H9 (cell line): ENCODE results near the gene ARID2. TPM values are rescaled to one million over a fixed set of nuclear protein-coding genes. Genes with fewer than 3 reads are reported as not detected.

Source experiments
- DNase-seq: peaks from one replicate; pipeline ENCODE4 v3.0.0-alpha.2; 2017
- H2AFZ ChIP-seq: one replicate; pipeline ENCODE4 v1.6.1; 2013; ENCODE audit warnings: mild to moderate bottlenecking, low read length, control low read depth, moderate library complexity
- H2AK5ac ChIP-seq: 2 replicates; pipeline ENCODE4 v1.6.1; 2013; ENCODE audit warnings: low read length, control low read depth, mixed read lengths; ENCODE audit not compliant: insufficient read length
- H2BK120ac ChIP-seq: one replicate; pipeline ENCODE4 v1.6.1; 2013; ENCODE audit warnings: low read depth, mild to moderate bottlenecking, low read length, control low read depth, inconsistent platforms; ENCODE audit not compliant: poor library complexity, severe bottlenecking
- H2BK12ac ChIP-seq: 2 replicates; pipeline ENCODE4 v1.6.1; 2013; ENCODE audit warnings: low read length, control low read depth, mixed read lengths, low read depth; ENCODE audit not compliant: insufficient read length
- H2BK15ac ChIP-seq: 2 replicates; pipeline ENCODE4 v1.6.1; 2013; ENCODE audit warnings: low read depth, low read length, control low read depth
- H2BK20ac ChIP-seq: one replicate; pipeline ENCODE4 v1.6.1; 2013; ENCODE audit warnings: low read depth, mild to moderate bottlenecking, low read length, control low read depth, inconsistent platforms; ENCODE audit not compliant: poor library complexity, severe bottlenecking
- H2BK5ac ChIP-seq: 2 replicates; pipeline ENCODE4 v1.6.1; 2013; ENCODE audit warnings: low read length, control low read depth, mixed read lengths; ENCODE audit not compliant: insufficient read length
- H3K14ac ChIP-seq: 2 replicates; pipeline ENCODE4 v1.6.1; 2013; ENCODE audit warnings: low read length, control low read depth; ENCODE audit not compliant: insufficient read depth
- H3K18ac ChIP-seq: 2 replicates; pipeline ENCODE4 v1.6.1; 2013; ENCODE audit warnings: low read depth, mild to moderate bottlenecking, mixed read lengths, low read length, control low read depth; ENCODE audit not compliant: insufficient read length
- H3K23ac ChIP-seq: 2 replicates; pipeline ENCODE4 v1.6.1; 2013; ENCODE audit warnings: low read length, control low read depth, mixed read lengths, low read depth; ENCODE audit not compliant: insufficient read length
- H3K23me2 ChIP-seq: 2 replicates; pipeline ENCODE4 v1.6.1; 2013; ENCODE audit warnings: low read depth, mild to moderate bottlenecking, mixed read lengths, low read length, control low read depth; ENCODE audit not compliant: insufficient read length, poor library complexity, severe bottlenecking
- H3K27ac ChIP-seq: 2 replicates; pipeline ENCODE4 v1.5.1; 2013; ENCODE audit warnings: low read length, control low read depth, mixed read lengths, low read depth; ENCODE audit not compliant: insufficient read length
- H3K27me3 ChIP-seq: 2 replicates; pipeline ENCODE4 v1.6.1; 2013; ENCODE audit warnings: low read length, control low read depth, inconsistent platforms; ENCODE audit not compliant: insufficient read depth
- H3K4ac ChIP-seq: 2 replicates; pipeline ENCODE4 v1.6.1; 2013; ENCODE audit warnings: low read depth, mild to moderate bottlenecking, control low read depth, inconsistent platforms, low read length, moderate library complexity
- H3K4me1 ChIP-seq: 2 replicates; pipeline ENCODE4 v1.6.1; 2013; ENCODE audit warnings: low read length, control low read depth, inconsistent platforms; ENCODE audit not compliant: insufficient read depth
- H3K4me2 ChIP-seq: 2 replicates; pipeline ENCODE4 v1.6.1; 2013; ENCODE audit warnings: low read length, control low read depth, mixed read lengths; ENCODE audit not compliant: insufficient read length, insufficient read depth
- H3K56ac ChIP-seq: 2 replicates; pipeline ENCODE4 v1.6.1; 2013; ENCODE audit warnings: low read depth, mild to moderate bottlenecking, mixed read lengths, low read length, control low read depth; ENCODE audit not compliant: insufficient read length
- H3K79me1 ChIP-seq: 2 replicates; pipeline ENCODE4 v1.6.1; 2013; ENCODE audit warnings: low read depth, mild to moderate bottlenecking, moderate library complexity, low read length, control low read depth, inconsistent platforms; ENCODE audit not compliant: insufficient read depth, poor library complexity, severe bottlenecking
- H3K79me2 ChIP-seq: 2 replicates; pipeline ENCODE4 v1.6.1; 2013; ENCODE audit warnings: low read length, control low read depth, inconsistent platforms; ENCODE audit not compliant: insufficient read depth
- H3K9ac ChIP-seq: 2 replicates; pipeline ENCODE4 v1.6.1; 2013; ENCODE audit warnings: low read length, control low read depth, mixed read lengths; ENCODE audit not compliant: insufficient read length; ENCODE audit errors: extremely low read depth
- H3K9me3 ChIP-seq: one replicate; pipeline ENCODE4 v1.6.1; 2013; ENCODE audit warnings: low read depth, low read length, inconsistent platforms; ENCODE audit not compliant: control insufficient read depth
- H3T11ph ChIP-seq: one replicate; pipeline ENCODE4 v1.6.1; 2013; ENCODE audit warnings: mild to moderate bottlenecking, low read length, control low read depth, inconsistent platforms
- H4K20me1 ChIP-seq: one replicate; pipeline ENCODE4 v1.6.1; 2013; ENCODE audit not compliant: control insufficient read depth, insufficient read length, insufficient read depth
- H4K5ac ChIP-seq: 2 replicates; pipeline ENCODE4 v1.6.1; 2013; ENCODE audit warnings: low read depth, mild to moderate bottlenecking, mixed read lengths, low read length, control low read depth; ENCODE audit not compliant: insufficient read length
- H4K8ac ChIP-seq: replicated peaks from 2 replicates; pipeline ENCODE4 v1.6.1; 2013; ENCODE audit warnings: low read length, control low read depth, mixed read lengths, low read depth; ENCODE audit not compliant: insufficient read length
- H4K91ac ChIP-seq: 2 replicates; pipeline ENCODE4 v1.6.1; 2013; ENCODE audit warnings: low read depth, mild to moderate bottlenecking, moderate library complexity, mixed read lengths, low read length, control low read depth; ENCODE audit not compliant: insufficient read length
- H3K27ac Mint-ChIP-seq, 3 experiments: 2 replicates in 2 of 3; 3 replicates in 1 of 3; pipeline ENCODE4 v1.8.0; 2020 to 2021; ENCODE audit warnings: mixed read lengths in 3 of 3, mild to moderate bottlenecking in 1 of 3, moderate library complexity in 1 of 3
- H3K27me3 Mint-ChIP-seq: 2 replicates; pipeline ENCODE4 v1.8.0; 2021; ENCODE audit warnings: low read depth, mild to moderate bottlenecking, moderate library complexity, mixed read lengths
- H3K36me3 Mint-ChIP-seq, 3 experiments: 2 replicates in 2 of 3; 3 replicates in 1 of 3; pipeline ENCODE4 v1.8.0; 2020 to 2021; ENCODE audit warnings: low read depth in 3 of 3, mixed read lengths in 3 of 3; ENCODE audit not compliant: insufficient read depth in 1 of 3
- H3K4me1 Mint-ChIP-seq, 2 experiments: 2 replicates each; pipeline ENCODE4 v1.8.0; 2020; ENCODE audit warnings: mixed read lengths in 2 of 2
- H3K4me3 Mint-ChIP-seq, 2 experiments: 2 replicates in 1 of 2; 3 replicates in 1 of 2; pipeline ENCODE4 v1.8.0; 2020 to 2021; ENCODE audit warnings: mild to moderate bottlenecking in 2 of 2, mixed read lengths in 2 of 2, moderate library complexity in 1 of 2
- H3K9me3 Mint-ChIP-seq, 2 experiments: 2 replicates in 1 of 2; 3 replicates in 1 of 2; pipeline ENCODE4 v1.8.0; 2020; ENCODE audit warnings: mild to moderate bottlenecking in 2 of 2, mixed read lengths in 2 of 2, moderate library complexity in 1 of 2
- WGBS: extraction: QIAGEN DNeasy Blood & Tissue Kit; methylation state at CpG from one replicate; pipeline ENCODE4 v1.1.7; 2013; ENCODE audit warnings: missing lambda C conversion rate, low lambda C conversion rate, mixed read lengths; ENCODE audit not compliant: insufficient read length; ENCODE audit errors: extremely low coverage; 5-methylcytosine and 5-hydroxymethylcytosine counted together
- total RNA-seq: library from RNA; stranded (reverse); gene quantifications from 2 replicates; pipeline ENCODE4 v1.2.1, GENCODE V29; 2021
- TF ChIP-seq, protein P1 (sequence below): fragments of 200-600 bp; sonication (generic); conservative IDR thresholded peaks from 3 replicates; pipeline ENCODE4 v1.8.0; 2021; ENCODE audit warnings: antibody characterized with exemption, mild to moderate bottlenecking

The ARID2 gene
- total RNA-seq, 1 experiment from 2014 or later: 63.8 TPM

DNA sequence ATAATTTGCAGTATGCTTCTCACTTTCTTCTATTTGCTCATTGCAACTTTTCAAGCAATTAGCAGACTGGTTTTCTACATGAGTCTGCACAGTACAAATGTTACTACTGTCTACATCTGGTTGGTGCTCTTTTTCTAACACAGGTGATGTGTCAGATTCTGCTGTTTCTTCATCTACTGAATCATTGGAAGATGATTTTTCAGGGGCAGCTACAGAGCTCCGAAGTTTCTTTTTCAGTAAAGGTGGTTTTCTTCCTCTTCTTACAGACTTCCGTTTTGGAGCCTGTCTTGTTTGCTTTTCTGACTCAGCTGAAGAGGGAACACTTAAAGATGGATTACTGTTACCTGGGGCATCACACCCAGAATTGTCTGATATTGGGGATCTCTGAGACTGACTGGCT, 198.8 kb downstream of the ARID2 start:
- Histone ChIP-seq H3K4ac (no peak overlapping the region), H2BK12ac (no peak overlapping the region), H3K79me2 (no peaks in the 10 kb centered on the region; the same call in 1 of the 2 replicates), H3K9me3 (no peaks in the 10 kb centered on the region), H3K9ac (no peak overlapping the region), H3K27ac (no peak overlapping the region), H3K27me3 (no peaks in the 10 kb centered on the region), H2BK15ac (no peak overlapping the region), H3K23ac (no peak overlapping the region), H2BK20ac (no peak overlapping the region), H3K4me2 (no peak overlapping the region), H2BK120ac (no peak overlapping the region), H3K14ac (no peak overlapping the region), H2AK5ac (no peak overlapping the region), H4K91ac (no peak overlapping the region), H4K20me1 (no peaks in the 10 kb centered on the region), H3K23me2 (no peaks in the 10 kb centered on the region), H2BK5ac (no peak overlapping the region), H3K18ac (no peak overlapping the region), H4K5ac (no peak overlapping the region), H4K8ac (no peak overlapping the region), H3K4me1 (no peaks in the 10 kb centered on the region), H3K79me1 (no peaks in the 10 kb centered on the region), H3T11ph (no peak overlapping the region), H3K56ac (no peak overlapping the region), H2AFZ (no peak overlapping the region)
- no peaks in the 10 kb centered on the region for H3K27me3 Mint-ChIP-seq
- H3K9me3 Mint-ChIP-seq: no peaks in the 10 kb centered on the region
- no peak overlapping the region for H3K27ac Mint-ChIP-seq
- no peak overlapping the region for H3K4me3 Mint-ChIP-seq
- TF ChIP-seq, protein P1, sequence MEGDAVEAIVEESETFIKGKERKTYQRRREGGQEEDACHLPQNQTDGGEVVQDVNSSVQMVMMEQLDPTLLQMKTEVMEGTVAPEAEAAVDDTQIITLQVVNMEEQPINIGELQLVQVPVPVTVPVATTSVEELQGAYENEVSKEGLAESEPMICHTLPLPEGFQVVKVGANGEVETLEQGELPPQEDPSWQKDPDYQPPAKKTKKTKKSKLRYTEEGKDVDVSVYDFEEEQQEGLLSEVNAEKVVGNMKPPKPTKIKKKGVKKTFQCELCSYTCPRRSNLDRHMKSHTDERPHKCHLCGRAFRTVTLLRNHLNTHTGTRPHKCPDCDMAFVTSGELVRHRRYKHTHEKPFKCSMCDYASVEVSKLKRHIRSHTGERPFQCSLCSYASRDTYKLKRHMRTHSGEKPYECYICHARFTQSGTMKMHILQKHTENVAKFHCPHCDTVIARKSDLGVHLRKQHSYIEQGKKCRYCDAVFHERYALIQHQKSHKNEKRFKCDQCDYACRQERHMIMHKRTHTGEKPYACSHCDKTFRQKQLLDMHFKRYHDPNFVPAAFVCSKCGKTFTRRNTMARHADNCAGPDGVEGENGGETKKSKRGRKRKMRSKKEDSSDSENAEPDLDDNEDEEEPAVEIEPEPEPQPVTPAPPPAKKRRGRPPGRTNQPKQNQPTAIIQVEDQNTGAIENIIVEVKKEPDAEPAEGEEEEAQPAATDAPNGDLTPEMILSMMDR: no peak
- no peaks in the 10 kb centered on the region for H3K4me1 Mint-ChIP-seq
- DNase-seq: no peak
- WGBS: no CpG with 5 or more reads among the region's 2 CpGs
- H3K36me3 Mint-ChIP-seq: peaks cover 29 to 58% (median 58%) of the 10 kb centered on the region in 3 experiments; a peak in 6 of 7 replicates
